PC-9 (cell line): ENCODE results near the gene ERP27. TPM values are rescaled to one million over a fixed set of nuclear protein-coding genes. Genes with fewer than 3 reads are reported as not detected.

Source experiments
- BruUV-seq: library from RNA; stranded (reverse); fragments of 400-500 nt; replicated peaks from 2 replicates; lab custom pipeline; 2021; lab: Mats Ljungman, UMichigan
- CTCF ChIA-PET: fragments of 300-600 bp; sonication (Branson Sonifier 250); formaldehyde crosslinking; loops from one replicate; lab custom pipeline; 2022; ENCODE audit warnings: antibody characterized with exemption; lab: Charles Lee
- POLR2A ChIA-PET: fragments of 300-600 bp; sonication (Branson Sonifier 250); formaldehyde crosslinking; loops from one replicate; lab custom pipeline; 2022; ENCODE audit warnings: antibody characterized with exemption; ENCODE audit not compliant: unreplicated experiment; lab: Charles Lee
- DNase-seq, 2 experiments: peaks; one replicate each; pipeline versions ENCODE4 v3.0.0 to v3.0.0-alpha.2; 2015 to 2022; ENCODE audit warnings: mixed read lengths in 1 of 2
- H2AFZ ChIP-seq: fragments of 200-600 bp; sonication (generic); 2 replicates; pipeline ENCODE4 v1.8.1; 2017; ENCODE audit warnings: antibody characterized with exemption
- H3F3A ChIP-seq: fragments of 200-600 bp; sonication (generic); 2 replicates; pipeline ENCODE4 v1.8.1; 2017; ENCODE audit warnings: antibody characterized with exemption, mild to moderate bottlenecking, low read depth; ENCODE audit not compliant: insufficient read depth
- H3K27ac ChIP-seq: fragments of 200-600 bp; sonication (generic); 2 replicates; pipeline ENCODE4 v1.6.1; 2016; ENCODE audit warnings: mixed run types
- H3K27me3 ChIP-seq: fragments of 200-600 bp; sonication (generic); 2 replicates; pipeline ENCODE4 v1.6.1; 2016; ENCODE audit warnings: low read depth, mixed run types; ENCODE audit not compliant: insufficient read depth
- H3K36me3 ChIP-seq: fragments of 200-600 bp; sonication (generic); 2 replicates; pipeline ENCODE4 v1.6.1; 2016; ENCODE audit warnings: low read depth, mixed run types
- H3K4me1 ChIP-seq: fragments of 200-600 bp; sonication (generic); replicated peaks from 2 replicates; pipeline ENCODE4 v1.6.1; 2016; ENCODE audit warnings: mixed run types; ENCODE audit not compliant: insufficient read depth
- H3K4me2 ChIP-seq: fragments of 200-600 bp; sonication (generic); 2 replicates; pipeline ENCODE4 v1.6.1; 2017; ENCODE audit warnings: mixed run types
- H3K4me3 ChIP-seq: fragments of 200-600 bp; sonication (generic); 2 replicates; pipeline ENCODE4 v1.6.1; 2016; ENCODE audit warnings: mixed run types
- H3K79me2 ChIP-seq: fragments of 200-600 bp; sonication (generic); 2 replicates; pipeline ENCODE4 v1.6.1; 2017; ENCODE audit warnings: low read depth, mixed run types
- H3K9me2 ChIP-seq: fragments of 200-600 bp; sonication (generic); 2 replicates; pipeline ENCODE4 v1.8.1; 2017; ENCODE audit warnings: mild to moderate bottlenecking; ENCODE audit not compliant: insufficient read depth
- H3K9me3 ChIP-seq: fragments of 200-600 bp; sonication (generic); 2 replicates; pipeline ENCODE4 v1.8.1; 2016; ENCODE audit warnings: low read depth; ENCODE audit not compliant: insufficient read depth
- H4K20me1 ChIP-seq: fragments of 200-600 bp; sonication (generic); 2 replicates; pipeline ENCODE4 v1.8.1; 2017; ENCODE audit not compliant: insufficient read depth
- EZH2 ChIP-seq: fragments of 200-600 bp; sonication (generic); IDR thresholded peaks from 2 replicates; pipeline ENCODE4 v1.8.0; 2017; ENCODE audit warnings: antibody characterized with exemption, low read depth
- intact Hi-C: fragments of 100-400 bp; cut with micrococcal nuclease; formaldehyde crosslinking; loops from one replicate; pipeline ENCODE4 v1.10.0; 2022; ENCODE audit not compliant: unreplicated experiment
- total RNA-seq: library from RNA; stranded (reverse); gene quantifications from 2 replicates; pipeline ENCODE4 v1.2.3, GENCODE V29; 2021
- TF ChIP-seq, protein P1 (sequence below): fragments of 200-600 bp; sonication (generic); conservative IDR thresholded peaks from 2 replicates; pipeline ENCODE4 v1.6.1; 2017; ENCODE audit warnings: mixed run types, antibody characterized with exemption, mild to moderate bottlenecking, moderate library complexity

ERP27 gene
- total RNA-seq, 1 experiment from 2014 or later = 33.4 TPM

- H4K20me1 ChIP-seq = no peaks in the 10 kb centered on the region
- no peaks in the 10 kb centered on the region for H3K27me3 ChIP-seq
- H3K9me2 ChIP-seq = no peaks in the 10 kb centered on the region
- TF ChIP-seq, protein P1, sequence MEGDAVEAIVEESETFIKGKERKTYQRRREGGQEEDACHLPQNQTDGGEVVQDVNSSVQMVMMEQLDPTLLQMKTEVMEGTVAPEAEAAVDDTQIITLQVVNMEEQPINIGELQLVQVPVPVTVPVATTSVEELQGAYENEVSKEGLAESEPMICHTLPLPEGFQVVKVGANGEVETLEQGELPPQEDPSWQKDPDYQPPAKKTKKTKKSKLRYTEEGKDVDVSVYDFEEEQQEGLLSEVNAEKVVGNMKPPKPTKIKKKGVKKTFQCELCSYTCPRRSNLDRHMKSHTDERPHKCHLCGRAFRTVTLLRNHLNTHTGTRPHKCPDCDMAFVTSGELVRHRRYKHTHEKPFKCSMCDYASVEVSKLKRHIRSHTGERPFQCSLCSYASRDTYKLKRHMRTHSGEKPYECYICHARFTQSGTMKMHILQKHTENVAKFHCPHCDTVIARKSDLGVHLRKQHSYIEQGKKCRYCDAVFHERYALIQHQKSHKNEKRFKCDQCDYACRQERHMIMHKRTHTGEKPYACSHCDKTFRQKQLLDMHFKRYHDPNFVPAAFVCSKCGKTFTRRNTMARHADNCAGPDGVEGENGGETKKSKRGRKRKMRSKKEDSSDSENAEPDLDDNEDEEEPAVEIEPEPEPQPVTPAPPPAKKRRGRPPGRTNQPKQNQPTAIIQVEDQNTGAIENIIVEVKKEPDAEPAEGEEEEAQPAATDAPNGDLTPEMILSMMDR = no peak
- TF ChIP-seq EZH2 = no peak
- CTCF ChIA-PET = no interaction called here
- BruUV-seq = no TSS peak
- no peak for DNase-seq
- intact Hi-C loops = no loop called here
- POLR2A ChIA-PET = interaction anchor here (0.6 kb wide), 1 partner anchor 54 kb away, joined by 3 read pairs; no protein-coding TSS in a partner anchor
- peaks cover 9% of the 10 kb centered on the region for H3K9me3 ChIP-seq
- H3K36me3 ChIP-seq = peaks cover 16% of the 10 kb centered on the region
- H3K4me2 ChIP-seq = no peak overlapping the region
- H3K79me2 ChIP-seq = no peaks in the 10 kb centered on the region
- no peak overlapping the region for H2AFZ ChIP-seq
- no peak overlapping the region for H3K27ac ChIP-seq
- no peak overlapping the region for H3K4me3 ChIP-seq
- peaks cover 30% of the 10 kb centered on the region for H3F3A ChIP-seq
- H3K4me1 ChIP-seq = peaks cover 46% of the 10 kb centered on the region
These were observed 2.0 kb downstream of the ERP27 start for GRCh38 chr12:14936224-14936861.

DNA sequence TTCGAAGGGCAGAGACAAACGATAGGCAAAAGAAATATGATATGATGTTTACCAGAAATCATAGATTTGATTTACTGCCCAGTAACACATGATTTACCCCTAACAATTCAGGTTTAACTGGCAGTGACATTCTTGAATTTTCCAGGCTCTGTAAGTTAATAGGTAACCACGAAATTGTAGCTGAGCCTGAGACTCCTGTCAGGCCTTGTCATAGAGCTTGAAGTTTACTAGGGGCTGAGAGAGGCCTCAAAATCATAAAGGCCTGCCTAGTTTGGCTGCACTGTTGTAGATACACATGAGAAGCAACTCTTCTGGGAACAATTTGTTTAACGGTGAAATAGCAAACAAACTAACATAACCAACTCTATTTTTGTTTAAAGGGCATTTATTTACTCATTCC, 3.3 kb downstream of the ERP27 start:
- no peaks in the 10 kb centered on the region for H3K9me2 ChIP-seq
- H3K27ac ChIP-seq = peak overlapping the region; percentile 97
- 0 out of 2 replicates have a peak overlapping the region, but pooled peaks have one; percentile 12 for H3K4me2 ChIP-seq
- peak overlapping the region; percentile 63 for H2AFZ ChIP-seq
- no TSS peak for BruUV-seq
- ChIA-PET CTCF (no interaction called here), POLR2A (interaction anchor here (0.6 kb wide), 1 partner anchor 17 kb away, joined by 4 read pairs; no protein-coding TSS in a partner anchor)
- peak; percentile 11 to 62 for DNase-seq
- H3K79me2 ChIP-seq = no peaks in the 10 kb centered on the region
- peaks cover 9% of the 10 kb centered on the region for H3K9me3 ChIP-seq
- H3K4me1 ChIP-seq = peaks cover 59% of the 10 kb centered on the region
- no peak for TF ChIP-seq EZH2
- TF ChIP-seq, protein P1 = no peak
- intact Hi-C loops = no loop called here
- no peaks in the 10 kb centered on the region for H4K20me1 ChIP-seq
- no peaks in the 10 kb centered on the region for H3K27me3 ChIP-seq
- H3K36me3 ChIP-seq = peaks cover 15% of the 10 kb centered on the region
- H3F3A ChIP-seq = peaks cover 39% of the 10 kb centered on the region
- no peak overlapping the region for H3K4me3 ChIP-seq

- TF ChIP-seq EZH2 = no peak
- TF ChIP-seq, protein P1 = no peak
- Histone ChIP-seq H3K4me2 (0 out of 2 replicates have a peak overlapping the region, but pooled peaks have one; percentile 12), H3K36me3 (peaks cover 15% of the 10 kb centered on the region), H3K27ac (peak overlapping the region; percentile 97), H3F3A (peaks cover 40% of the 10 kb centered on the region), H3K4me1 (peaks cover 64% of the 10 kb centered on the region), H3K9me2 (no peaks in the 10 kb centered on the region), H3K9me3 (peaks cover 9% of the 10 kb centered on the region), H3K79me2 (no peaks in the 10 kb centered on the region), H2AFZ (peak overlapping the region; percentile 63), H3K4me3 (no peak overlapping the region), H4K20me1 (no peaks in the 10 kb centered on the region), H3K27me3 (no peaks in the 10 kb centered on the region)
- ChIA-PET CTCF (interaction anchor here (0.6 to 0.7 kb wide), 3 partner anchors 83 to 157 kb away, joined by 4 to 10 read pairs (median 4); no protein-coding TSS in a partner anchor), POLR2A (no interaction called here)
- intact Hi-C loops = no loop called here
- DNase-seq = no peak
- no TSS peak for BruUV-seq
These were observed 3.8 kb downstream of the ERP27 start for GRCh38 chr12:14934511-14934910.
